GM18867 (cell line): ENCODE measurements around the gene HIP1.
"Not testable (repeated sequence)": the region's sequence is repeated elsewhere in the genome, so short reads cannot be mapped to it uniquely, and the experiment has no call there.

Experiments used
- ATAC-seq: cut with Tn5 transposase; IDR thresholded peaks from one replicate; pipeline ENCODE4 v1.9.1; 2021; ENCODE audit warnings: mild to moderate bottlenecking, moderate library complexity; ENCODE audit not compliant: unreplicated experiment

Gene HIP1

DNA sequence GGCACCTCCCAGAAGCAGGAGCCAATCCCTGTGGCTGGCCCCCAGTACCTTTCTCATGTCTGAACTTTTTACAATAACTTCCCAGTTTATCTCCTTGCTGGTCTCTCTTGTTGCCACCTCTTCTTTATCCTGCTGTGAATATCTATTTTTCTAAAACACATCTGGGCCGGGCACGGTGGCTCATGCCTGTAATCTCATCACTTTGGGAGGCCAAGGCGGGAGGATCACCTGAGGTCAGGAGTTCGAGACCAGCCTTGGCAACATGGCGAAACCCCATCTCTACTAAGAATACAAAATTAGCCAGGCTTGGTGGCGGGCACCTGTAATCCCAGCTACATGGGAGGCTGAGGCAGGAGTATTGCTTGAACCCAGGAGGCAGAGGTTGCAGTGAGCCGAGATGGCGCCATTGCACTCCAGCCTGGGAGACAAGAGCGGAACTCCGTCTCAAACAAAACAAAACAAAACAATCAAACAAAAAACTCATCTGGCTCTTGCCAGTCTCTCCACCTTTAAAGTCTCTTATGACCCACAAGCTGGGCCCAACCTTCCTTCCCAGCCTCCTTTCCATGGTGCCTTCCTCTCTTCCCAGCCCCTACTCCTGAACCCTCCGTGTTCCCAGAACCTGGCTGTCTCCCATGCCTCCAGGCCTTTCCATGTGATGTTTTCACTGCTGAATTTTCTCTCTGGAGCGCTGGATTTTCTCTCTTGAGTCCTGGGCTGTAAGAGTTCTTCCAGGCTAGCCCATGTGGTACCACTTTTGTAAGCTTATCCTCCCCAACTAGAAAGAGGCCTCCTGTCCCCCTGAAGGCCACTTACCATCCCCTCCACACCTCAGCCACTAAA, 51.3 kb downstream of the HIP1 start:
- no peak for ATAC-seq

DNA sequence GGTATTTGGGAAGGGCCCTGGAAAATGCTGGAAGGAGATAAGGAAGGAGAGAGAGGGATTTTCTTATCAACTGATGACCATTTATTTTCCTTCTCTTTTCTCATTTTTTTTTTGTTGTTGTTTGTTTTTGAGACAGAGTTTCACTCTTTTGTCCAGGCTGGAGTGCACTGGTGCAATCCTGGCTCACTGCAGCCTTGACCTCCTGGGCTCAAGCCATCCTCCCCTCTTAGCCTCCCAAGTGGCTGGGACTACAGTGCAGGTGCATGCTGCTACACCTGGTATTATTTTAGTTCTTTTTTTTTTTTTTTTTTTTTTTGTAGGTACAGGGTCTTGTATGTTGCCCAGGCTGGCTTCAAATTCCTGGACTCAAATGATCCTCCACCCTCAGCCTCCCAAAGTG, 52.2 kb downstream of the HIP1 start:
- ATAC-seq = no peak

DNA sequence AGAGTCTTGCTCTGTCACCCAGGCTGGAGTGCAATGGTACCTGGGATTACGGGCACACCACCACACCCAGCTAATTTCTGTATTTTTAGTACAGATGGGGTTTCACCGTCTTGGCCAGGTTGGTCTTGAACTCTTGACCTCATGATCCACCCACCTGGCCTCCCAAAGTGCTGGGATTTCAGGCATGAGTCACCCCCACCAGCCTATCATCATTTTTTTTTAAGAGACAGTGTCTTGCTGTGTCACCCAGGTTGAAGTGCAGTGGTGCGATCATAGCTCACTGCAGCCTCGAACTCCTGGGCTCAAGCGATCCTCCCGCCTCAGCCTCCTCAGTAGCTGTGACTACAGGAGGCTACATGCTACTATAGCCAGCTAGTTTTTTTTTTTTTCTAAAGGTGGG, 56.7 kb downstream of the HIP1 start:
- ATAC-seq = not testable (repeated sequence)

DNA sequence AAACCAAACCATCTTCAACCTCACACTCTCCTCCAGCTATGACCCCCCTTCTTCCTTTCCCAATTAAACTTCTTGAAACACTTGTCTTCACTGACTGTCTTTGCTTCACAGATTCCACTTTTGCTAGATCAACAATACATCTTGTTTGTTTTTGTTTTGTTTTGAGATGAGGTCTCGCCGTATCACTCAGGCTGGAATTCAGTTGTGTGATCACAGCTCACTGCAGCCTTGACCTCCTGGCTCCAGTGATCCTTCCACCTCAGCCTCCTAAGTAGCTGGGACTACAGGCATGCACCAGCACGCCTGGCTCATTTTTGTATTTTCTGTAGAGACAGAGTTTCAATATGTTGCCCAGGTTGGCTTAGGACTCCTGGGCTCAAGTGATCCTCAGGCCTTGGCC, 59.7 kb downstream of the HIP1 start:
- ATAC-seq = no peak

DNA sequence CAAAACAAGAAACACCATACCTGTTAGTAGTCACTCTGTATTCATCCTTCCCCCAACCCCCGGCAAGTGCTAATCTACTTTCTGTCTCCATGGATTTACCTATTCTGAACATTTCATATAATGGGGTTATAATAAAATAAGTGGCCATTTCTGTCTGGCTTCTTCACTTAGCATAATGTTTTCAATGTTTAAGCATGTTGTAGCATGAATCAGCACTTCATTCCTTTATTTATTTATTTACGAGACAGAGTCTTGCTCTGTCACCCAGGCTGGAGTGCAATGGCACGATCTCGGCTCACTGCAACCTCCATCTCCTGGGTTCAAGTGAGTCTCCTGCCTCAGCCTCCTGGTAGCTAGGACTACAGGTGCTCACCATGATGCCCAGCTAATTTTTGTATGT, 69.2 kb downstream of the HIP1 start:
- no peak for ATAC-seq

DNA sequence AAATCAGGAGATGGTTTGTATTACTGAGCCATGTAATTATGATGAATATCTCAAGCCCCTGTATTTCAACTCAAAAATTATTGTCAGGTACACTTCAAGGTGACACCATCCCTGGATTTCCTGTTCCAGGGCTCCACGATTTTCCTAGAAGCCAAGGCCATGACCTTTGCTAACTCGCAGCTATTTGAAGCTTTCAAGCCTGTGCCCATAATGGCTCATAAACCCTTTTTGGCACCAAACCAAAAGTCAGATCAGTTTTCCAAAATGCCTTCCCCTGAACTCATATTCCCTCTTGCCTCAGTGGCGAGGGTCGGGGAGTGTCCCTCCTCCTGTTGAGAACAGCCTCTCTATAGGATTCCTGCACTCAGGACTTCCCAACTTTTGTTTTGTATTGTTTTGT, 70.8 kb downstream of the HIP1 start:
- no peak for ATAC-seq

DNA sequence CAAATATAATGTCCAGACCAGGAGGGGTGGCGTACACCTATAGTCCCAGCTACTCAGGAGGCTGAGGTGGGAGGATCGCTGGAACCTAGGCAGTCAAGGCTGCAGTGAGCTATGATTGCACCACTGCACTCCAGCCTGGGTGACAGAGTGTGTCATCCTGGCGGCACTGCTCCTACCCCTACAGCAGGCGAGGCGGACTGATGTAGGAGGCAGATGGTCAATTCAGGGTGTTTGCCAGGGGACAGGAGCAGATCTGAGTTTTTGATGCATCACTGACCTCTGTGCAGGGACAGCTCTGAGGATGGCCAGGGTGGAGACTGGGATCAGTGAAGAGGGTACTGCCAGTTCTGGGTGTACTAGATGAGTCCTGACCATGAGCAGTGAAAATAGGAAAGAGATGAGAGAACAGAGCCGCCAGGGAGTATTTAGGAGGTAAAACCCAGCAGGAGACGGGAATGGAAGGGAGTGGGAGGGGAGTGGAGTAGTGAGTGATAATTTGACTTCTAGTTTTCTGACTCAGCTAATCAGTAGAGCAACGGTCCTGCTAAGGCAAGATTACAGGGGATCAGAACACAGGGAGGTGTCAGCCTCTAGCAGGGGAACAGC, 75.3 kb downstream of the HIP1 start:
- peak; percentile 42 for ATAC-seq

DNA sequence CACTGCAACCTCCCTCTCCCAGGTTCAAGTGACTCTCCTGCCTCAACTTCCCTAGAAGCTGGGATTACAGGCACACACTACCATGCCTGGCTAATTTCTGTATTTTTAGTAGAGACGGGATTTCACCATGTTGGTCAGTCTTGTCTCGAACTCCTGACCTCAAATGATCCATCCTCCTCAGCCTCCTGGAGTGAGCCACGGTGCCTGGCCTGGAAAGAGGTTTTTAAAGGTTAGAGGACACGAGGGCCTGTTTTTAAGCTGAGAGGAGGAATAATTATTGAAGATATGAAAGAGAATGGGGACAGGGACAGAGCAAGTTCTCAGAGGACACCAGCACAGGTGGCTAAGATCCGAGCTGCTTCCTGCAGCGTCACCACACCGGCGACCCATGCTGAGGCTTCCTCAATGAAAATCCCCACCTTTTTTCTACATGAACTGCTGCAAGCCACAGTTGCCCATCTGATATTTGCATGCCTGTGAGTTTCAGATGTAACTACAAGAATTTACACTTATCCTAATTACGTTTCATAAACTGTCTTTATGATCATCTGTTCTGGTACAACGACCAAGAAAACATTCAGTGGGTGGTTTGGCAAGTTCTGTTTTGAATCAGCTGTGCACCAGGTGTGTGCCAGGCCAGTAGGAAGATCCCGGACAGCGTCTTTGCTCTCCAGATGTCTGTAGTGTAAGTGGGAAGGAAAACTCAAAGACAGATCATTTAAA, 76.0 kb downstream of the HIP1 start:
- peak; percentile 88 for ATAC-seq

DNA sequence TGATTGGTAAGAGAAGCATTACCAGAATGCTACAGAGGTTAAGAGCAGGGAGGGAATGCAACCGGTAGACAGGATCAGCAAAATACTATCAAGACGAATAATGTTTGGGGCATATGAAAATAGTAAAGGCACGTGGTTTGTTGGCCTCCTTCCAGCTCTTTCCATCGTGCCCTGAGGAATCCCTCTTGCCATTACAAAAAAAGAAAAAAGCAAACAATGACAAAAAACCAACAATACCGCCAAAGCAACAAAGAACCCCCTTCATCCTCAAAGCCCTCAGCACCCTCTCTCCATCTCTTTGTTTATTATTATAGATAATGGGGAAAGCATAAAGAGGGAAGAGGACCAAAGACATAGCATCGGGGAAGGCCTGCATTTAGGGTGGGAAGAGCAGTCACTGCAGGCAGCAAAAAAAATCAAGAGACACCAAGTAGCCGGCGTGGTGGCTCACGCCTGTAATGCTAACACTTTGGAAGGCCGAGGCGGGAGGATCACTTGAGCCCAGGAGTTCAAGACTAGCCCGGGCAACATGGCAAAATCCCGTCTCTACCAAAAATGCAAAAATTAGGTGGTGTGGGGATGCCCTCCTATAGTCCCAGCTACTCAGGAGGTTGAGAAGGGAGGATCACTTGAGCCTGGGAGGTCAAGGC, 78.0 kb downstream of the HIP1 start:
- ATAC-seq = no peak

DNA sequence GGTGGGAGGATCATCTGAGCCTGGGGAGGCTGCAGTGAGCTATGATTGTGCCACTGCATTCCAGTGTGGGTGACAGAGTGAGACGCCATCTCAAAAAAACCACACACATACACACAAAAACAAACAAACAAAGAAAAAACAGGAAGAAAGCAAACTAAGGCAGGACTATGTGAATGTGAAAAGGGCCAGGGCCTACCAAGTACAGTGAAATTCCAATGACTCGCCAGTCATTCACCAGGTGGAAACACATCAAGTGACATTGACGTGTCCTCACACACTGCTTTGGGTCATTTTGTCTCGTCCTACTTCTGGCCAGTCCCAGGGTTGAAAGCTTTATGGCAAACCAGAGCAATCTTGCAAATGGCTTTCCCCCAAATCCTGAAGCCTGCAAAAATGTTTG, 79.9 kb downstream of the HIP1 start:
- no peak for ATAC-seq

DNA sequence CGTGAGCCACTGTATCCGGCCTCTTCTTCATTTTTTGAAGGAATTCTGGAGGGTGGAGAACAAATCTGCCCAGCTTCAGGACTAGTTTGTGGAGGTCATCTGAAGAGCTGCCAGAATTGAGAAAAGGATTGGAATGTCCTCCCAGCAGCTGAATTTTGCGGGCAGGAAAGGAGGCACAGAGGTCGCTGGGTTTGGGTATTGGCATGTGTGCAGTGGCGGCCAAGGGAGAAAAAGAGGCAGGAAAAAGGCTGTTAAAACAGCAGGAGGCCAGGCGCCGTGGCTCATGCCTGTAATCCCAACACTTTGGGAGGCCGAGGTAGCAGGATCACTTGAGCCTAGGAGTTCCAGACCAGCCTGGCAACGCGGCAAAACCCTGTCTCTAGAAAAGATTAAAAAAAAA, 80.4 kb downstream of the HIP1 start:
- no peak for ATAC-seq

DNA sequence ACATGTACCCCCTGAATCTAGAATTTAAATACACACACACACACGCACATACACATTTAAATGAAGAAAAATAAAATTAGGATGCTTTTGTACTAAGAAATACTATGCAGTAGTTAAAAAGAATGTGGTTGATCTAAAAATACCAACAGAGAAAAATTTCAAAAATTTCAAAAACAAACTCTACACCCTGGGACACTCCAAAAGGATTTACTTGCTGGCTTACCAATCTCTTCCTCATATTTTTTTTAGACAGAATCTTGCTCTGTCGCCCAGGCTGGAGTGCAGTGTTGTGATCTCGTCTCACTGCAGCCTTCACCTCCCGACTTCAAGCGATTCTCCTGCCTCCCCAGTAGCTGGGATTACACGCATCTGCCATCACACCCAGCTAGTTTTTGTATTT, 80.9 kb downstream of the HIP1 start:
- ATAC-seq = no peak

DNA sequence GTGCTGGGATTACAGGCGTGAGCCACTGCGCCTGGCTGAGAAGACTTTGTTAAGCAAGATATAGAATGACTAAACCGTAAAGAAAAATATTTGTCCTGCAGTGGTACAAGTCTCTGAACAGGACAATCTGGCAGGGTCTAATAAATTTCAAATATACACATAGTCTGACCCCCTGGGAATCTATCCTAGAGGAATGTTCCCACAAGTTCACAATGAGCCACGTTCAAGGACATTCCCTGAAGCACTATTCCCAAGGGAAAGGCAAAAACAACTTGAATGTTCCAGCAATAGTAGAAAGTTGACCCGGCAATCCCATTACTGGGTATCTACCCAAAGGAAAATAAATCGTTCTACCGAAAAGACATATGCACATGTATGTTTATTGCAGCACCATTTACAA, 82.0 kb downstream of the HIP1 start:
- no peak for ATAC-seq

DNA sequence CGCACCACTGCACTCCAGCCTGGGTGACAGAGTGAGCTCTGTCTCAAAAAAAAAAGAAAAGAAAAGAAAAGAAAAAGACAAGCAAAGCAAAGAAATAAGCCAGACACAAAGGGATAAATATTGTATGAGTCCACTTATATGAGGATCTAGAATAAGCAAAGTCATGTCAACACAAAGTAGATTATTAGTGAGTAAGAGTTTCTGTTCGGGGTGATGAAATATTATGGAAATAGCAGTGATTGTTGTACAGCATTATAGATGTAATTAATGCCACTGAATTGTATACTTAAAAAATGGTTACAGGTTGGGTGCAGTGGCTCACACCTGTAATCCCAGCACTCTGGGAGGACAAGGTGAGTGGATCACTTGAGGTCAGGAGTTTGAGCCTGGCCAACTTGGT, 83.2 kb downstream of the HIP1 start:
- no peak for ATAC-seq

DNA sequence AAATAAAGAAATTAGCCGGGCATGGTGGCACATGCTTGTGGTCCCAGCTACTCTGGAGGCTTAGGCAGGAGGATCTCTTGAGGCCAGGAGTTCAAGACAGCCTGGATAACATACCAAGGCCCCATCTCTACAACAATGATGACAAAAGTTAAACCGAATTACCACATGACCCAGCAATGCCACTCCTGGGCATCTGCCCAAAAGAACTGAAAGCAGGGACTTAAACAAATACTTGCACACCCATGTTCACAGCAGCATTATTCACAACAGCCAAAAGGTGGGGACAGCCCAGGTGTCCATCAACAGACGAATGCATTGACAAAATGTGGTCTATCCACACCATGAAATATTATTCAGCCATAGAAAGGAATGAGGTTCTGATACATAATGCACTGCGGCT, 83.9 kb downstream of the HIP1 start:
- ATAC-seq = no peak

DNA sequence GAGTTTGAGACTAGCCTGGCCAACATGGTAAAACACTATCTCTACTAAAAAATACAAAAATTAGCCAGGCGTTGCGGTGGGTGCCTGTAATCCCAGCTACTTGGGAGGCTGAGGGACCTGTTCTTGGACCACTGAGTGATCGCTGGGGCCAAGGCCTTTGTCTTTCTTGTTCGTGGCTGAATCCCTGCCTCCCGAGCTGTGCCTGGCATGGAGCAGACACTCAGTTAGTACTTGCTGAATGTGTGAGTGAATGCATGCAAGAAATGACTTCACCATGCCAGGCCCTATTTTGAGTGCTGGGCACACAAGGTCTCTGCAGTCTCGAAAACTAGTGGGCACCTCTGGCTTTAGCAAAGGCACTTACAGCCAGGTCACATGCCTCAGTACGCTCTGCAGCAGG, 85.1 kb downstream of the HIP1 start:
- ATAC-seq = no peak

DNA sequence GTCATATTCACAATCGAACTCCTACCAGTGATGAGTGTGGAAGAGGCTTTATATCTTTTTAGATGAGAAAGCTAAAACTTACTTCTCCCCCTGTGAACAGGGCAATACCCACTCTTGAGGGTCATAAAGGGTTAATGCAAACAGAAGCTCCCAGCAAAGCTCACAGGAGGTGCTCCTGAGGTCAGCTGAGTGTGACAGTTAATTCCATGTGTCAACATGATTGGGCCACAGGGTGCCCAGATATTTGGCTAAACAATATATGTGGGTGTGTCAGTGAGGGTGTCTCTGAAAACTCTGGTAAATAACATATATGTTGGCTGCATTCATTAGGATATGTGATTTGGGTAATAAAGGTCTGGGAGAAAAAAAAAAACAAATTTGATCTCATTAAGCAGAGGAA, 86.0 kb downstream of the HIP1 start:
- ATAC-seq = no peak

DNA sequence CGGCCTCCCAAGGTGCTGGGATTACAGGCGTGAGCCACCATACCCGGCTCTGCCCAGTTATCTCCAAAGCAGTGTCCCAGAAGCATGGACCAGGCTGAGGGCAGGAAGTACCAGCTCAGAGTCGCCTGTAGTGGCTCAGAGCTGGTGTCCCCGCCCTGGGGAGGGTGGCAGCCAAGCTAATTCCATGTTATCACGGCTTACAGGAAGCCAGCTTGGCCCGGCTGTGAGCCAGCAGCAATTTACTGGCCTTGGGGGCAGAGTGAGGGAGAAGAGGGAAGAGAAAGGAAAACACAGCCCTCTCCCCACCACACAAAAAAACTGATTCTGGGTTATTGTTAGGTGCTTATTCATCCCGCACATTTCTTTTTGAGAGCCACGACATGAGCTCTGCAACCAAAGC, 88.1 kb downstream of the HIP1 start:
- no peak for ATAC-seq

DNA sequence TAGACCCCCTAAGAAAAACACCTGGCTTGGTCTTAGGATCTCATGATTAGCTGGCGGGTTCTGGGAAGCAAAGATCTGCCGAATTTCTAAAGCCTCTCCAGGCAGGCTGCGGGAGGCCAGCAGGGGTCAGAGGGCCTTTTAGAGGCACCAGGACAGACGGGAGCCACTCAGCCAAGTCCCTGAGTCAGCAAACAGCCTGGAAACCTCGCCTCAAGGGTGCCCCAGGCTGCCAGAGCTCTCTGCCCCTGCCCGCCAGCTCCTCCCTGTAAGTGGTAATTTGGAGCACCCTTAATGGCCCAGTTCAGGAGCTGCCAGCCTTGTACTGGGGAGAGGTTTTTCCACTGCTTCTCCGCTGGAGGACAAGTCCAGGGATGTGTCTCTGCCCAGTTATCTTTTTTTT, 88.7 kb downstream of the HIP1 start:
- ATAC-seq = no peak

DNA sequence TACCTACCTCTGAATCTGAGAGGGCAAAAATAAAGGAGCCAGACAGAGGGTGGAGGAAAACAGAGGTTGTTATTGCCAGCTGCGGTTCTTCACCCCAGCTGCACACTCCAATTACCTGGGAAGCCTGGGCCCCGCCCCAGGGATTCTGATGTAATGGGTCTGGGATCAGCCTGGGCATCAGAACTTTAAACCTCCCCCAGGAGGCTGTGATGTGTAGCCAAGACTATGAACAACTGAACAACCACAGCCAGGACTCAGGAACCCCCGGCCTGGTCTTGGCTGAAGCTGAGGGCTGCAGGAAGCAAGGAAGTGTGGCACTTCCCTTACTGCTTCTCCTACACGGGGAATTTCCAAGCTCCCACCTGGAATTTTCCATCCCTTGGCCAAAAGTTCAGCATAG, 89.3 kb downstream of the HIP1 start:
- no peak for ATAC-seq

DNA sequence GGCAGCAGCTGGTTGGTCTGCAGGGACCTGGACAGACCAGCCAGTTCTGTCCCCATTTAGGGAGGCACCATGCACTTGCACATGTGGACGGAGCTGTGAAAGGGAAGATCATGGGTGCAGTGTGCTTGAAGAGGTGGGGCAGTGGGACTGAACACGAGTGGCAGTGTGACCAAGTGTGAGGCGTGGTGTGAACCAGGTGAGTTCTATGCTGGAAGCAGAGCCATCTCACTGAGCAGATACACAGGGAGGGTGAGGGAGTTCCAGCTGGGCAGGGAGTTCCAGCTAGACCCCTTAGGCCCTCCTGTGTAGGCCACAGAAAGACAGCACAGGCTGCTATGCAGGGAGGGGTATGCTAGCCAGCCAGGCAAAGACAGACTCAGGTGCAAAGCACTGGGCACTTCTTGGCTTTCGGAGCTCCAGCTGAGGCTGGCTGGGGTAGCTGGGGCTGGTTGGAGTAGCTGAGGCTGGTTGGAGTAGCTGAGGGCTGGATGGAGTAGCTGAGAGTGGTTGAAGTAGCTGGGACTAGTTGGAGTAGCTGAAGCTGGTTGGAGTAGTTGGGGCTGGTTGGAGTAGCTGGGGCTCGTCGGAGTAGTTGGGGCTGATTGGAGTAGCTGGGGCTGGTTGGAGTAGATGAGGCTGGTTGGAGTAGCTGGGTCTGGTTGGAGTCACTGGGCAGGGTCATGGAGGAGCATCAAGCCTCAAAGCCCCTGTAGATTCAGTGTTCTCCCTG, 90.9 kb downstream of the HIP1 start:
- ATAC-seq = no peak
